ENCODE measurements around the gene ACLY.

The ACLY gene

GRCh38 chr17:41942626-41943373 lies 24.0 kb upstream of the ACLY start:
- Histone ChIP-seq H3K4me3 (replicated peaks; ENCODE audit: insufficient read depth, low read length) (no peak overlapping the region), H3K27ac (replicated peaks) (no peak overlapping the region), H3K27me3 (ENCODE audit: insufficient read depth, poor library complexity, severe bottlenecking) (no peaks in the 10 kb centered on the region)
- DNase-seq (ENCODE audit: low read depth in 1 of 2, low spot score in 1 of 2): no peak
- no peak for TF ChIP-seq POLR2AphosphoS5 (IDR thresholded peaks at IDR 0.05; ENCODE audit: low read depth)
- TF ChIP-seq, protein P1, sequence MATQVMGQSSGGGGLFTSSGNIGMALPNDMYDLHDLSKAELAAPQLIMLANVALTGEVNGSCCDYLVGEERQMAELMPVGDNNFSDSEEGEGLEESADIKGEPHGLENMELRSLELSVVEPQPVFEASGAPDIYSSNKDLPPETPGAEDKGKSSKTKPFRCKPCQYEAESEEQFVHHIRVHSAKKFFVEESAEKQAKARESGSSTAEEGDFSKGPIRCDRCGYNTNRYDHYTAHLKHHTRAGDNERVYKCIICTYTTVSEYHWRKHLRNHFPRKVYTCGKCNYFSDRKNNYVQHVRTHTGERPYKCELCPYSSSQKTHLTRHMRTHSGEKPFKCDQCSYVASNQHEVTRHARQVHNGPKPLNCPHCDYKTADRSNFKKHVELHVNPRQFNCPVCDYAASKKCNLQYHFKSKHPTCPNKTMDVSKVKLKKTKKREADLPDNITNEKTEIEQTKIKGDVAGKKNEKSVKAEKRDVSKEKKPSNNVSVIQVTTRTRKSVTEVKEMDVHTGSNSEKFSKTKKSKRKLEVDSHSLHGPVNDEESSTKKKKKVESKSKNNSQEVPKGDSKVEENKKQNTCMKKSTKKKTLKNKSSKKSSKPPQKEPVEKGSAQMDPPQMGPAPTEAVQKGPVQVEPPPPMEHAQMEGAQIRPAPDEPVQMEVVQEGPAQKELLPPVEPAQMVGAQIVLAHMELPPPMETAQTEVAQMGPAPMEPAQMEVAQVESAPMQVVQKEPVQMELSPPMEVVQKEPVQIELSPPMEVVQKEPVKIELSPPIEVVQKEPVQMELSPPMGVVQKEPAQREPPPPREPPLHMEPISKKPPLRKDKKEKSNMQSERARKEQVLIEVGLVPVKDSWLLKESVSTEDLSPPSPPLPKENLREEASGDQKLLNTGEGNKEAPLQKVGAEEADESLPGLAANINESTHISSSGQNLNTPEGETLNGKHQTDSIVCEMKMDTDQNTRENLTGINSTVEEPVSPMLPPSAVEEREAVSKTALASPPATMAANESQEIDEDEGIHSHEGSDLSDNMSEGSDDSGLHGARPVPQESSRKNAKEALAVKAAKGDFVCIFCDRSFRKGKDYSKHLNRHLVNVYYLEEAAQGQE (IDR thresholded peaks at IDR 0.05; ENCODE audit: insufficient replicate concordance, low read depth): no peak
- TF ChIP-seq, protein P2, sequence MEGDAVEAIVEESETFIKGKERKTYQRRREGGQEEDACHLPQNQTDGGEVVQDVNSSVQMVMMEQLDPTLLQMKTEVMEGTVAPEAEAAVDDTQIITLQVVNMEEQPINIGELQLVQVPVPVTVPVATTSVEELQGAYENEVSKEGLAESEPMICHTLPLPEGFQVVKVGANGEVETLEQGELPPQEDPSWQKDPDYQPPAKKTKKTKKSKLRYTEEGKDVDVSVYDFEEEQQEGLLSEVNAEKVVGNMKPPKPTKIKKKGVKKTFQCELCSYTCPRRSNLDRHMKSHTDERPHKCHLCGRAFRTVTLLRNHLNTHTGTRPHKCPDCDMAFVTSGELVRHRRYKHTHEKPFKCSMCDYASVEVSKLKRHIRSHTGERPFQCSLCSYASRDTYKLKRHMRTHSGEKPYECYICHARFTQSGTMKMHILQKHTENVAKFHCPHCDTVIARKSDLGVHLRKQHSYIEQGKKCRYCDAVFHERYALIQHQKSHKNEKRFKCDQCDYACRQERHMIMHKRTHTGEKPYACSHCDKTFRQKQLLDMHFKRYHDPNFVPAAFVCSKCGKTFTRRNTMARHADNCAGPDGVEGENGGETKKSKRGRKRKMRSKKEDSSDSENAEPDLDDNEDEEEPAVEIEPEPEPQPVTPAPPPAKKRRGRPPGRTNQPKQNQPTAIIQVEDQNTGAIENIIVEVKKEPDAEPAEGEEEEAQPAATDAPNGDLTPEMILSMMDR (IDR thresholded peaks at IDR 0.05; ENCODE audit: insufficient read depth, low read length): no peak
- no peak for TF ChIP-seq GABPA (IDR thresholded peaks at IDR 0.05; ENCODE audit: low read depth)
- no peak for TF ChIP-seq SPI1 (IDR thresholded peaks at IDR 0.05; ENCODE audit: borderline replicate concordance, low read depth)

GRCh38 chr17:41941168-41941567 lies 22.4 kb upstream of the ACLY start:
- Histone ChIP-seq H3K27me3 (ENCODE audit: insufficient read depth, poor library complexity, severe bottlenecking) (no peaks in the 10 kb centered on the region), H3K4me3 (replicated peaks; ENCODE audit: insufficient read depth, low read length) (no peak overlapping the region), H3K27ac (replicated peaks) (no peak overlapping the region)
- no peak for DNase-seq (ENCODE audit: low read depth in 1 of 2, low spot score in 1 of 2)
- TF ChIP-seq, protein P1 (IDR thresholded peaks at IDR 0.05; ENCODE audit: insufficient replicate concordance, low read depth): no peak
- TF ChIP-seq GABPA (IDR thresholded peaks at IDR 0.05; ENCODE audit: low read depth) (no peak), POLR2AphosphoS5 (IDR thresholded peaks at IDR 0.05; ENCODE audit: low read depth) (no peak), SPI1 (IDR thresholded peaks at IDR 0.05; ENCODE audit: borderline replicate concordance, low read depth) (no peak)
- TF ChIP-seq, protein P2 (IDR thresholded peaks at IDR 0.05; ENCODE audit: insufficient read depth, low read length): no peak

GRCh38 chr17:41939693-41940090 lies 20.9 kb upstream of the ACLY start:
- H3K27ac ChIP-seq (replicated peaks): no peak overlapping the region
- no peak for DNase-seq (ENCODE audit: low read depth in 1 of 2, low spot score in 1 of 2)
- H3K4me3 ChIP-seq (replicated peaks; ENCODE audit: insufficient read depth, low read length): no peak overlapping the region
- TF ChIP-seq POLR2AphosphoS5 (IDR thresholded peaks at IDR 0.05; ENCODE audit: low read depth): no peak
- TF ChIP-seq, protein P2 (IDR thresholded peaks at IDR 0.05; ENCODE audit: insufficient read depth, low read length): no peak
- TF ChIP-seq GABPA (IDR thresholded peaks at IDR 0.05; ENCODE audit: low read depth): no peak
- TF ChIP-seq, protein P1 (IDR thresholded peaks at IDR 0.05; ENCODE audit: insufficient replicate concordance, low read depth): no peak
- no peak for TF ChIP-seq SPI1 (IDR thresholded peaks at IDR 0.05; ENCODE audit: borderline replicate concordance, low read depth)
- no peaks in the 10 kb centered on the region for H3K27me3 ChIP-seq (ENCODE audit: insufficient read depth, poor library complexity, severe bottlenecking)
